Measurements from ENCODE around the gene AVL9.

GRCh38 chr7:32594965-32595490, 99.7 kb downstream of the AVL9 start:
- TF ChIP-seq, protein P1, sequence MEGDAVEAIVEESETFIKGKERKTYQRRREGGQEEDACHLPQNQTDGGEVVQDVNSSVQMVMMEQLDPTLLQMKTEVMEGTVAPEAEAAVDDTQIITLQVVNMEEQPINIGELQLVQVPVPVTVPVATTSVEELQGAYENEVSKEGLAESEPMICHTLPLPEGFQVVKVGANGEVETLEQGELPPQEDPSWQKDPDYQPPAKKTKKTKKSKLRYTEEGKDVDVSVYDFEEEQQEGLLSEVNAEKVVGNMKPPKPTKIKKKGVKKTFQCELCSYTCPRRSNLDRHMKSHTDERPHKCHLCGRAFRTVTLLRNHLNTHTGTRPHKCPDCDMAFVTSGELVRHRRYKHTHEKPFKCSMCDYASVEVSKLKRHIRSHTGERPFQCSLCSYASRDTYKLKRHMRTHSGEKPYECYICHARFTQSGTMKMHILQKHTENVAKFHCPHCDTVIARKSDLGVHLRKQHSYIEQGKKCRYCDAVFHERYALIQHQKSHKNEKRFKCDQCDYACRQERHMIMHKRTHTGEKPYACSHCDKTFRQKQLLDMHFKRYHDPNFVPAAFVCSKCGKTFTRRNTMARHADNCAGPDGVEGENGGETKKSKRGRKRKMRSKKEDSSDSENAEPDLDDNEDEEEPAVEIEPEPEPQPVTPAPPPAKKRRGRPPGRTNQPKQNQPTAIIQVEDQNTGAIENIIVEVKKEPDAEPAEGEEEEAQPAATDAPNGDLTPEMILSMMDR (IDR thresholded peaks at IDR 0.05), result no peak
- no peak for TF ChIP-seq ZFX (IDR thresholded peaks at IDR 0.05; ENCODE audit: borderline replicate concordance)

All from 22Rv1 (cell line).